ENCODE measurements around the gene TNNT3.
"Not testable (repeated sequence)": the region's sequence is repeated elsewhere in the genome, so short reads cannot be mapped to it uniquely, and the experiment has no call there.

The TNNT3 gene

DNA sequence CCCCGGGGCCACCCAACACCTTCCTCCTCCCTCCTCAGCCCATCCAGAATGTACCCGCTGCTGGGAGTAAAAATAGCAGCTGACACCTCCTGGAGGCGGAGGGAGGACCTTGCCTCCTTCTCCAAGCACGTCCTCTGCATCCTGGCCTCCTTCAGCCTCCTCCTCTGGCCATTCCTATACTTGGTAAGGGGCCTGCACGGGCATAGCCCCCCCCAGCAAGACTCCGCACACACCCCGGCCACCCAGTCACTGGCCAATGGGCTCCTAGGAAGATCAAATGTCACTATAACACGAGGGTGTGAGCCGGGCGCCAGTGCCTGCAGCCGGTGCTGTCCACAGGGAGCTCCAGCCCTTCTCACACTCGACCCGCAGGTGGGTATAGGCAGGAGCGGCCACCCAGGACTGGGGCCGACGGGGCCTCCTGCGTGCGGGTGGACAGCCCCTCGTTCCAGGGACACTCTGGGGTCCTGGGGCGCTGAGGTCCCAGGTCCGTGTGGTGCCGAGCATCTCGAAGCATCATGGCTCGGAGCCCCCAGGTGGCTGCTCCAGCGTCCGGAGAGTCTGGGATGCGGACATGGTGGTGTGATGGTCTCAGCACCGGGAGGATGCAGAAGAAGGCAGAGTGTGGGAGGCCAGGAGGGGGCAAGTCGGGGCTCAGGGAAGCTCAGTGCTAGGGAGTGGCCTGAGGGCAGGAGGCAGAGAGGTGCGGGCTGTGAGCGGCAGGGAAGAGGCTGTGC, at the start of gene TNNT3:
TNNT3 (plus strand) TSS at position 313 of the 737 bp plus-strand sequence. CDS start 3,172 bp downstream, outside the sequence.
- no peak for DNase-seq

DNA sequence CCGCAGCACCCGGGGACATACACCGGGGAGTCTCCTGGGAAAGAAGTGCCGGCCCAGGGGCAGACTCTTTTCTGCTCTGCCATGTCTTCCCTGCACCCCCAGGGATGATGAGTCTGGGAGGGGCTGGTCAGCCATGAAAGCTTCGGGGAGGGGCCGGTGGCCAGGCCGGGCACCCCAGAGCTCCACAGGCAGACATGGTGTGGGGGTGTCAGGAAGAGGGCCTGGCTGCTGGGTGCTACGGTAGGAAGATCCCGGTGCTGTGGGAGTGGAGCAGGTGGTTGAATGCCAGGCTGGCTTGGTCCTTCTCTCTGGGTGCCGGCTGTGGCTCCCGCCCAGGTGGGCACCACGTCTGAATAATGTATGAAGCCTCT, 49.2 kb upstream of the TNNT3 start:
- DNase-seq = no peak

DNA sequence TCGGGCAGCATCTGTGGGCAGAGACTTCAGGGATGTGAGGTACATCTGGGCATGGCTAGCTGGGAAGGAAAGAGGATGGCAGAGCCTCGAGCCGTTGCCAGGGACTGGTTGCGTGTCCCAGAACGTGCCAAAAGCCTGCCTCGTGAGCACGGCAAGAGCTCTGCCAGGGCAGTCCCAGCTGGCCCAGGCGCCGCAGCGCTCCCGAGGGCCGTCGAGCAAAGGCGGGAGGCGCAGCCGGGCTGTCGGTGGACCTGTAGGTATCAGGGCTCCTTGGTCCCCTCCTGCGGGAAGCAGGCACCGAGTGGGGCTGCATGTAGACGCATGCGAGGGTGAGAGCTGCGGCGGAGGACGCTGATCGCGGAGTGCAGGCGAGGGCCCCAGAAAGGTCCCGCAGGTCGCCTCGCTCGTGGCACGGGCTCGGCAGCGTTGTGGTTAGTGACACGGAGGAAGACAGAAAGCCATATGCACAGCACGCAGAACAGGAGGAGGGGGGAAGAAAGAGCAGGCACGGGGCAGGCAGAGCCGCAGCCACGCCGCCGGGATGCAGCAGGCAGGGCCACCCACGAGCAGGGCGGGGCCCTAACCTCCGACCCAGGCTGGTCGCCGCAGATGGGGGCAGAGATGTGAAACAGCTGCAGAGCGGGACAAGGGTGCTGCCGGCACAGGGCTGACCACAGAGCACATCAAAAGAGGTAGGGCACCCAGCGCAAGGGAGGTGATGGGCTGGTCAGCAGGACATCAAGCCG, 48.6 kb upstream of the TNNT3 start:
- no peak for DNase-seq

DNA sequence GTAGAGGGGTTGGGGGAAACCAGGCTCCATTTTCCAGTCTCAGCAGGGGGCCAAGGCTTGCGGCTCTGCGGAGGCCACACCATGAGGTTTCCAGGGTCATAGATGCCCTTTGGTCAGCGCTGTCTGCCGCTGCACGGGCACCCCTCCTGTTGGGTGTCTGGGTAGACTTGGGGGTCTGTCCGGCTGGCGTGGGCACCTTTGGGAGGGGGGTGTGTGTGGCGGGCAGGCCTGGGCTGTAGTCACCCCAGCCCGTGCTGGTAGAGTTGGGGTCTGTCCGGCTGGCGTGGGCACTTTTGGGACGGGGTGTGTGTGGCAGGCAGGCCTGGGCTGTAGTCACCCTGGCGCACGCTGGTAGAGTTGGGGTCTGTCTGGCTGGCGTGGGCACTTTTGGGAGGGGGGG, 48.0 kb upstream of the TNNT3 start:
- no peak for DNase-seq

DNA sequence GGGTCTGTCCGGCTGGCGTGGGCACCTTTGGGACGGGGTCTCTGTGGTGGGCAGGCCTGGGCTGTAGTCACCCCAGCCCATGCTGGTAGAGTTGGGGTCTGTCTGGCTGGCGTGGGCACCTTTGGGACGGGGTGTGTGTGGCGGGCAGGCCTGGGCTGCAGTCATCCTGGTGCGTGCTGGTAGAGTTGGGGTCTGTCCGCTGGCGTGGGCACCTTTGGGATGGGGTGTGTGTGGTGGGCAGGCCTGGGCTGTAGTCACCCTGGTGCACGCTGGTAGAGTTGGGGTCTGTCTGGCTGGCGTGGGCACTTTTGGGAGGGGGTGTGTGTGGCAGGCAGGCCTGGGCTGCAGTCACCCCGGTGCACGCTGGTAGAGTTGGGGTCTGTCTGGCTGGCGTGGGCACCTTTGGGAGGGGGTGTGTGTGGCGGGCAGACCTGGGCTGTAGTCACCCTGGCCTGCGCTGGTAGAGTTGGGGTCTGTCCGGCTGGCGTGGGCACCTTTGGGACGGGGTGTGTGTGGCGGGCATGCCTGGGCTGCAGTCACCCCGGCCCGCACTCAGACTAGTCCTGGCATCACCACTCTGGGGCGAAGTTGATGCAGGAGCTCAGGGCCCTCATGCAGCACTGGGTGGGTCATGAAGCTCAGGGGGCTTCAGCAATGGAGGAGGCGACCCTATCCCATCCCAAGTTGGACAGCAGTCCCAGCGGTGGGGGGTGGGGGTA, 47.1 kb upstream of the TNNT3 start:
- no peak for DNase-seq

DNA sequence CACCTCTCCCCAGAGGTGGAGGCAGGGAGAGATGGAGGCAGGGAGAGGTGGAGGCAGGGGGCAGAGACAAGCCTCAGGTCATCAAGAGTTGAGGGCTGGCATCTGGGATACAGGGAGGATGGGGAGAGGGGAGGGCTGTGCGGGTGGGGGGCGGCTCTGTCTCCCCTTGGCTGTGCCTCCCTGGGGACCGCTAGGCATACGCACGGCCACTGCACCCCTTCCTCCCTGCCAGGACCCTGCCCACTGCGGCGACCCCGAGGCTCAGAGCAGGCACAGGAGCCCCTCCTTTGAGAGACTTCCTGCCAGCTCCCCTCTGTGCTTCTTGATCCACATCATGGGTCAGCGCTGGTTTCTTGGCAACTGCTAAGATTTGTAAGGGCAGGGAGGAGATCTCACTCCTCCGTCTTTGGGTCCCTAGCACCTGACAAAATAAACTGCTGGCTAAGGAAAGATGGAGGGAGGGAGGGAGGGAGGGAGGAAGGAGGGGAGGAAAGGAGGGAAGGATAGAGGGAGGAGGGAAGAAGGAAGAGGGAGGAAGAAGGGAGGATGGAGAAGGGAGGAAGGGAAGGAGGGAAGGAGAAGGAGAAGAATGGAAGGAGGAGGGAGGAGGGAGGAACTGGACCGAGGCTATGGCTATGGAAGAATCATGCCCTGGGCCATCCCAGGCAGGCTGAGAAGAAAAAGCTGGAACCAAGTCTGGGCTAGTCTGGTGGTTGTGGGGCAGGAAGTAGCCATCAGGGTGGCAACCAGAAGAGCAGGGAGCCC, 46.3 kb upstream of the TNNT3 start:
- DNase-seq = peak; percentile 17

DNA sequence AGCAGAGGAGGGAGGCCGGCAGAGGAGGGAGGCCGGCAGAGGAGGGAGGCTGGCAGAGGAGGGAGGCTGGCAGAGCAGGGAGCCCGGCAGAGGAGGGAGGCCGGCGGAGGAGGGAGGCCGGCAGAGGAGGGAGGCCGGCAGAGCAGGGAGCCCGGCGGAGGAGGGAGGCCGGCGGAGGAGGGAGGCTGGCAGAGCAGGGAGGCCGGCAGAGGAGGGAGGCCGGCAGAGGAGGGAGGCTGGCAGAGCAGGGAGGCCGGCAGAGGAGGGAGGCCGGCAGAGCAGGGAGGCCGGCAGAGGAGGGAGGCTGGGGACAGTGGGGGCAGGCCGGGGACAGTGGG, 45.7 kb upstream of the TNNT3 start:
- DNase-seq = not testable (repeated sequence)

DNA sequence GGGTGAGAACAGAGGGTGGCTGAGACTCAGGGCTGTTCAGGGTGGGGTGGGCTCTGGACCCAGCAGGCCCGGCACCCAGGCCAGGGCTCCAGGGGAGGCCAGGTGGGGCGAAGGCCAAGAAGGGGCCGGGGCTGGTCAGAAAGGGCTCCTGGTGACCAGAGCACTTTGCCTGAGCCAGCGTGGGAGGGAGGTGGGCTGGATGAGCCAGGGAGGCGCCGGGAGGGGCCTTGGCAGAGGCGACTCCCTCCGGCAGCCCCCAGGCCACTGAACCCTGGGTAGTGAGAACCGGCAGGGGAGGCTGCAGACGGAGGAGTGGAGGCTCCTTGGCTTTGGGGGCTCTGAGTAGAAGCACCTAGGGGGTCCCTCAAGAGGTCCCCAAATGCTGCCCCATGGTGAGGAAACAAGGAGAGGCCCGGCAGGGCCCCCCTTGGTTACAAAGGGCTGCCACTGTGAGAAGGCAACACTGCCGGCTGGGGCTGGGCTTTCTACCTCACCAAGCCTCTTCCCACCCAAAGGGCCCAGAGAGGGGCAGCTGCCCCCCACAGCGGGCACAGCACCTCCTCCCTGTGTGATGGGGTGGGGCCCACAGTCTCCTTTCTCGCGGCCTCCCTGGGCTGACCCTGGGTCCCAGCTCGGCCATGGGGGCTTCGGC, 44.9 kb upstream of the TNNT3 start:
- DNase-seq = not testable (repeated sequence)

DNA sequence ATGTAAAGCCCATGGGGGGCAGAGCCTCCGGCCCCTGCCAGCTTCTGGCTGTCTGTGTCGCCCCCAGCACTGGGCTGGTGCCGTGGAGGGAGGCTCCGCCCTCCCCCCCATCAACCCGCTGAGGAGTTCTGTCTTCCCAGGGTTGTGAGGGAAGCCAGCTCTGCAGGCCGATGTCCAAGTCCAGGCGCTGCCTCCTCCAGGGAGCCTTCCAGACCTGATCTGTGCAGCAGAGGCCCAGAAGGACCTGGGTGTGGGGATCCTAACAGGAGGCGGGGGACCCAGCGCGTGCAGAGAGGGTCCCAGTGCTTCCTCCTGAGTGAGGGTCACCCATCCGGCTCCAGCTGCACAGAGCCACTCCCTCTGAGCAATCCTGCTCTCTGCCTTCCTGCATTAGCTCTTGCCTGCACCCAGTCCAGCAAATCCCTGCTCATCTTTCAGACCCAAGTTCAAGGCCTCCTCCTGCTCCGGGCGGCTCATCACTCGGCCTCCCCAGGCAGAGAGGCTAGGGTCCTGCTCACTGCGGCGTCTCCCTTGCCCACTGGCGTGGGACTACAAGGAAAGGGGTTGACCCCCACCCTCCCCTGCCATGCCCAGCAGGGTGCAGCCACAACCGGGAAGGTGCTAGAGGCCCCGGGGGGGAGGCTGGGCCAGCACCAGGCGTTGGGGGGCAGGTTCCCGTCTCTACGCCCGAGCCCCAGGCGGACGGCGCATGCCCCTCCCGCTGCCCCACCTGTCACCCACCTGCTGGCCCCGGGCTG, 44.2 kb upstream of the TNNT3 start:
- DNase-seq = no peak

DNA sequence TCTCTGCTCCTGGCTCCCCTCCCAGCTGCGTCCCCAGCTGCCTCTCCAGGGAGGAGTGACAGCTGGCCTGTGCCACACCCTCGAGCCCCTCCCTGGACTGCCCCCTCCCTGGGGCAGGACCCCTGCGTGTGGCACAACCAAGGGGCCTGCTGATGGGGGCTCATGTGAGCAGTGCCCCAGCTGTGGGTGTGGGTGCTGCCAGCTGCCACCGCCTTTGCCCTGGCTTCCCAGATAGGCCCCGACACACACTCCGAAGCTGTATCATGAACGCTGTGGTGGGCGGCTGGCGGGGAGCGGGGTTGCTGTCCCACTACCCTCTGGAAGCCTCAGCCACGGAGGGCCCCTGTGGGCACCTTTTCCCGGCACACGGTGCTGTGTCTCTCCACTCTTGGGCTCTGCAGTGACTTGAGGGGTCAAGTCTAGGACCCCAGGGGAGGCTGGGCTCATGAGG, 43.6 kb upstream of the TNNT3 start:
- DNase-seq = not testable (repeated sequence)

DNA sequence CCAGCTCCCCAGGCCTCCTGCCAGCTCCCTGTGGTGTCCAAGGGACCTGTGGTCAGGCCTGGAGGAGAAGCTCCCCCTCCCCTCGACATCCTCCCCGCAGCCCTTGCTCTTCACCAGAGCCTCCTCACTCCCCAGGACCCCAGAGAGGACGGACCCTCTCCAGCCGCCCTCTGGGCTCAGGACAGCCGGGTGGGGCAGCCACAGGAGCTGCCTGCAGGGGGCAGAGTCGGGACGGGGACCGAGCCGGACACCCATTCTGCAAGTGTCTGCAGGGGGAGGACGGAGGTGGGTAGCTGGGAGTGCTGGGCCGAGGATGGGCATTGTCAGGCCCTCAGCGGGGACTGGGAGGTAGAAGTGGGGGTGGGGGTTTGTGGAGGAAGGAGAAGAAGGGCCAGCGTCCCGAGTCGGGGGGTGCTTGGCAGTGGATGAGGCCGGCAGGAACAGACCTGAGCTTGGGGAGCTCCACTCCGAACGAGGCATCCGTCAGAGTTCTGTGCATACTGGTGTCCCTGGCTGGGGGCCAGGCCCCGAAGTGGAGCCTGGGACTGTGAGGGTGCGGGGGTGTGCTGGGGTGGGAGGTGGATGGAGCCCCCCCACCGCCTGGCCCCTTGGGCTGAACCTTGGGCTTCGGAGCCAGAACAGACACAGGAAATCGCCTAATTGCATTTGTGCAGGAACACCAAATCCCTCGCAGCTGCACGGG, 43.0 kb upstream of the TNNT3 start:
- DNase-seq = peak; percentile 37

DNA sequence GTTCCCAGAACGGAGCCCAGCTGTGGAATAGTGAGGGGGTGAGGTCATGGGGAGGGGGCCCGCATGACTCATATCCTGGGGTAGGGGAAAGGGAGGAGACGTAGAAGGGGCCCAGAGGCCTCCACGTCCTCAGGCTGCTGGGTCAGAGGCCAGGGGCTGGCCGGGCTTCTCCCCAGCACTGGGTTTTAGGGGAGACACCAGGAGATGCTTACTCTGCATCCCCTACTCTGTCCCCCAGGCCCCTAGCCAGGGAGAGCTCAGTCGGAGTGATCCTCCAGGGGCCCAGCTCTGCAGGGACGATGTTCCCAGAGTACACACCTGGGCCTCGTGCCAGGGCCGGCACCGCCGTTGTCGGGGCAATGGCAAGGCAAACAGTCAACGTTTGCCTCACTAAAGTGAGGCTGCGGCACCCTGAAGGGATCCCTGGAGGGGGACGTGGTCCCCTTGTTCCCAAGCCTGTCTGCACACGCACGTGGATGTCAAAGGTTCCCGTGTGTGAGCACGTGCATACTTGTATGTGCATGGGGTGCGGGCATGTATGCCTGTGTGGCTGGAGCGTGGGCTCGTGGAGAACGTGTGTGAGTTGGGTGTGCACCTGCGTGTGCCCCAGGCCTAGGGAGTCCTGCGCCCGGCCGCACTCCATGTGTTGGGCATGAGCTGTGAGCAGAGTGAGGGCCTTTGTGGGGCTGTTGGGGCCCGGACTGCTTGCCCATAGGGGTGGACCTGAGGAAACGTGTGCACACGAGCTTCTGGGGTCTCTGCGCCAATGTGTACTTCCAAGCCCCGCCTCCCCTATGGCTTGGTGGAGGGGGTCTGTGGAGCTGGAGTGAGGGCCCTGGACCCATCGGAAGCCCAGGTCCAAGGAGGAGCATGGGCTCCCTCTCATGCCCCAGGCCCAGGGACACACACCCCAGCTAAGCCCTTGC, 42.0 kb upstream of the TNNT3 start:
- DNase-seq = peak; percentile 43

DNA sequence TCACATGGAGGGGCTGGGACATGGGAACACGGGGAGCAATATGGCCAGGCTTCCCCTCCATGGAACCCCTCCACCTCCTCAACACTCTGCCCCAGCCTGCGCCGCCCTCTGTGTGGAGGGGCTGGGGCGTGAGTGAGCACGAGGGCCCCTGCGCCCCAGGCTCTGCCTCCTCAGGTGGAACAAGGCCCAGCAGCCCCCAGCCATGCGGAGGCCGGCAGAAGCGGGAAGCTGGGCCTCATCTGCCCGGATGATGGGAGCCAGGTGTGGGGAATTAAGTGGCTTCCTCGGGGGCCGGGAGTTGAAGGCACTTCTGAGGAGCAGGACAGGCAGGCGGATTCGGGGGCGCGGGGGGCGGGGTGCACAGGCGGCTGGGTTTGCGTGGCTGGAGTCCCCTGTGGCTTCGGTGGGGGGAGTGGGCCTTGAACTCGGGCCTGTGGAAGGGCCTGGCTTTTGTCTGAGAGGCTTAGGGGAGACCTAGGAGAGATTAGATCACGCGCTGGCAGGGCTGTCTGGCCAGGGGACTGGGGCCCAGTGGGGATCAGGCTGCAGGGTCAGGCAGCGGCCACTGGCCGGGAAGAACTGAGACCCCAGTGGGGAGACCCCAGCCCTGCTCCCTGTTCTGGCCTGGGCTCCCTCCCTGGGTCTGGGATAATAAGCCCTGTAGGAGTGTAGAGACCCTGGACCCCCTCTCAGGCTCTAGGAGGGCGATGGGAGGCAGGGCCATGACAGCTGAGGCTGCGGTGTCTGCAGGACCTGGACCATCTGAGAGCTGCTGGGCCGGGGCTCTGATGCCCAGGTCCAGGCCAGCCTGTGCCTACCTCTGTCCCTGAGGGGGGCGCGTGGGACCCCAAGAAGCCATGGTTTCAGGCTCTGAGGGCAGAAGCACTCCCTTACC, 41.1 kb upstream of the TNNT3 start:
- DNase-seq = no peak

DNA sequence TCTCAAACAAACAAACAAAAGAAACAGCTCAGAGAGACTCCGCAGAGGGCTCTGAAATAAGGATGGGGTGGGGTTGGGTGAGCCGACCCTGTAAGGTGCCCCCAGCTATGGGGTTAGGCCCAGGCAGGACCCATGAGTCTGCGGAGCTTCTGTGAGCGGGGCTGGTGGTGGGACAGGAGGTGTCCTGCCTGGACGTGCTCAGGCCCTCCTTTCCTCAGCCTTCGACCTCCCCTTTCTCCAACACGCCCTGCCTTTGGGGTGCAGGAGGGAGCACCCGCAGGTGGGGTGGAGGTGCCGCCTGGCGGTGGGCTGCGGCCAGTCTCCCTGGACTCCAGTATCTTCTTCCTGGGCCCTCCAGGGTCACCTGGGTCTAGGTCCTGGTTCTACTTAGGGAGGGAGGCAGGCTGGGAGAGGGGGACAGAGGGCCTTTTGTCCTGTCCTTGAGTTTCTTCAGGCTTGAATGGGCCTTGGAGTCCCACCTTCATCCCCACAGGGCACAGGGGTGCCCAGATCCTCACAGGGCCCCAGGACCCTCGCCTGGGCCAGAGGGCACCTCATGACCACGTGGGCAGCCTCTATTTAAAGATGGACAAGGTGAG, 40.1 kb upstream of the TNNT3 start:
- no peak for DNase-seq

DNA sequence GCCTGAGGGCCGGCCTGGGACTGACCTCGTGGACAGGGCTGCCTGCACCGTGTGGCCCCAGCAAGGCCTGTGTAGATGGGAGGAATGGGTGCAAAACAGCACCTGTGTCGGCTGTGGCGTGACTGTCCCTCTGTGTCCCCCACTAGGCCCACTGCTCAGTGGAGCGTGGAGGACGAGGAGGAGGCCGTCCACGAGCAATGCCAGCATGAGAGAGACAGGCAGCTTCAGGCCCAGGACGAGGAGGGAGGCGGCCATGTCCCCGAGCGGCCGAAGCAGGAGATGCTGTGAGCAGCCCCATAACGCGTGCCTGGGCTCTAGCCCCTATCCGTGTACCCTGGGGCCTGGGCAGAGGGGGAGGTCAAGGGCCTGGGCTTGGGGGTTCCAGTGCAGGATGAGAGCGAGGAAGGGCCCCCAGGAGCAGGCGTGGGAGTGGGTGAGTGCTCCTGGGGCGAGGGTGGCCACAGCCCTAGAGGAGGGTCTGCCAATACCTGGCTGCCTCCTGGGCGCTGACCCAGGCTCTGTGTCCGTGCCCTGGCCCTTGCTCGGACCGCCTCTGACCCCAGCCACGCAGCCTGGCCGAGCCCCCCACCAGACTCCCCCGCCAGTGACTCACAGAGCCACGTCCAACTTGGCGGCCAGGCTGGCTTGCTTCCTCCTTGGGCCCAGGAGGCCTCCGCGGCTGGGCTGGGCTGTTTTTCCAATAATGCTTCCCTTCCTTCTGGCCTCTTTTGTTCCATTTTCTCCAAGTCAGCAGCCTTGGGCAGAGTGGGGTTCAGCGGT, 39.4 kb upstream of the TNNT3 start:
- peak; percentile 47 for DNase-seq

DNA sequence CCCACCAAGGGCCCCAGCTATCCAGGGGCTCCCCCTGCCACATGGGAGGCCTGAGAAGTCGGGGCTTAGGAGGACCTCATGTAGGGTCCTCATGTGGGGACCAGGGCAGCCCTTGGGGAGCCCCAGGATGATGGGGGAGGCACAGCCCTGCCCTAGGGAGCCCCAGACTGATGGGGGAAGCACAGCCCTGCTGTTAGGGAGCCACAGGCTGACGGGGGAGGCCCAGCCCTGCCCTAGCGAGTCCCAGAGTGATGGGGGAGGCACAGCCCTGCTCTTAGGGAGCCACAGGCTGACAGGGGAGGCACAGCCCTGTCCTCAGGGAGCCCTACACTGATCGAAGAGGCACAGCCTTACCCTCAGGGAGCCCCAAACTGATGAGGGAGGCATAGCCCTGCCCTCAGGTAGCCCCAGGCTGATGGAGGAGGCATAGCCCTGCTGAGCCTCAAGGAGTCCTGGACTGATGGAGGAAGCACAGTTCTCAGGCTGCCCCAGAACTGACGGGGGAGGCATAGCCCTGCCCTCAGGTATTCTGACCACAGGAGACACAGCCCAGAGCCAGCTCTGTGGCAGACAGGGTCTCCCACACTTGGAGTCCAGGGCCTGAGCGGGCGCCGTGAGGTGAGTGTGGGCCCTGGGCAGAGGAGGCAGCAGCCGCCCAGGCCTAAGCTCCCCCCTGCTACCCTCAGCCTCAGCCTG, 38.6 kb upstream of the TNNT3 start:
- no peak for DNase-seq
